Measurements from ENCODE around the gene LHFPL5. TPM values are rescaled to one million over a fixed set of nuclear protein-coding genes. Genes with fewer than 3 reads are reported as not detected.

Gene LHFPL5
- total and polyA plus RNA-seq, 2 donors (not counting 1 experiment from before 2014, with no cell fraction given) = not detected

- no peak overlapping the region for H3K27ac ChIP-seq (ENCODE audit: low read length in 2 of 2)
- no peak for DNase-seq
- H3K36me3 ChIP-seq (replicated peaks in 1 of 2; ENCODE audit: control extremely low read depth in 1 of 2, control insufficient read depth in 1 of 2, extremely low read depth in 1 of 2, insufficient read depth in 2 of 2, low read length in 1 of 2) = no peaks in the 10 kb centered on the region
- TF ChIP-seq EZH2 (IDR thresholded peaks at IDR 0.05; ENCODE audit: borderline replicate concordance, insufficient read depth, low read depth, low read length, poor library complexity, severe bottlenecking) = no peak
- Mint-ChIP-seq H3K27me3 (peaks cover 26% of the 10 kb centered on the region), H3K27ac (no peak overlapping the region), H3K4me3 (no peak overlapping the region), H3K9me3 (ENCODE audit: insufficient read depth) (no peaks in the 10 kb centered on the region), H3K4me1 (no peaks in the 10 kb centered on the region)
- H3K9me3 ChIP-seq (ENCODE audit: control extremely low read depth in 1 of 3, control insufficient read depth in 2 of 3, insufficient read depth in 1 of 3, low read length in 2 of 3) = peaks cover 0 to 16% (median 0%) of the 10 kb centered on the region in 3 donors
- no peaks in the 10 kb centered on the region for H4K20me1 ChIP-seq (ENCODE audit: control insufficient read depth, insufficient read depth, low read length, poor library complexity, severe bottlenecking)
- 87% methylated on average over 11 of the region's 14 CpGs for WGBS (ENCODE audit: insufficient coverage)
- no peaks in the 10 kb centered on the region for H3K79me2 ChIP-seq (ENCODE audit: control insufficient read depth, insufficient read depth, low read length)
- H3K4me1 ChIP-seq (ENCODE audit: control insufficient read depth in 2 of 2, insufficient read depth in 2 of 2, low read length in 2 of 2) = no peaks in the 10 kb centered on the region
- POLR2A ChIA-PET = no interaction called here
- intact Hi-C loops (cut with micrococcal nuclease) = no loop called here
- H3K4me2 ChIP-seq (replicated peaks; ENCODE audit: low read depth, low read length, poor library complexity, severe bottlenecking) = no peak overlapping the region
- CTCF ChIA-PET = no interaction called here
- no peak for ATAC-seq (ENCODE audit: low read depth)
- peaks cover 0 to 29% (median 1%) of the 10 kb centered on the region in 4 experiments for H3K27me3 ChIP-seq (replicated peaks in 1 of 4; ENCODE audit: control extremely low read depth in 1 of 4, control insufficient read depth in 3 of 4, insufficient read depth in 4 of 4, low read length in 3 of 4)
- H2AFZ ChIP-seq (ENCODE audit: insufficient read depth, low read depth, low read length, poor library complexity, severe bottlenecking) = no peak overlapping the region
- H3K9ac ChIP-seq (ENCODE audit: low read length) = no peak overlapping the region
- no peak overlapping the region for H3K4me3 ChIP-seq (ENCODE audit: control extremely low read depth in 1 of 5, extremely low read depth in 1 of 5, insufficient read depth in 1 of 5, low read depth in 2 of 5, low read length in 4 of 5)
Measured at GRCh38 chr6:35810971-35811698, 6.0 kb downstream of the LHFPL5 start.

- no peaks in the 10 kb centered on the region for H3K79me2 ChIP-seq (ENCODE audit: control insufficient read depth, insufficient read depth, low read length)
- H3K9me3 Mint-ChIP-seq (ENCODE audit: insufficient read depth) = no peaks in the 10 kb centered on the region
- H3K9me3 ChIP-seq (ENCODE audit: control extremely low read depth in 1 of 3, control insufficient read depth in 2 of 3, insufficient read depth in 1 of 3, low read length in 2 of 3) = peaks cover 0 to 21% (median 0%) of the 10 kb centered on the region in 3 donors
- no peak overlapping the region for H3K4me2 ChIP-seq (replicated peaks; ENCODE audit: low read depth, low read length, poor library complexity, severe bottlenecking)
- H4K20me1 ChIP-seq (ENCODE audit: control insufficient read depth, insufficient read depth, low read length, poor library complexity, severe bottlenecking) = no peaks in the 10 kb centered on the region
- no peak overlapping the region for H3K9ac ChIP-seq (ENCODE audit: low read length)
- peaks cover 0 to 26% (median 1%) of the 10 kb centered on the region in 4 experiments for H3K27me3 ChIP-seq (replicated peaks in 1 of 4; ENCODE audit: control extremely low read depth in 1 of 4, control insufficient read depth in 3 of 4, insufficient read depth in 4 of 4, low read length in 3 of 4)
- H3K27ac ChIP-seq (ENCODE audit: low read length in 2 of 2) = no peak overlapping the region
- H3K4me1 Mint-ChIP-seq = no peaks in the 10 kb centered on the region
- ATAC-seq (ENCODE audit: low read depth) (no peak), DNase-seq (no peak)
- ChIA-PET CTCF (no interaction called here), POLR2A (no interaction called here)
- H3K36me3 ChIP-seq (replicated peaks in 1 of 2; ENCODE audit: control extremely low read depth in 1 of 2, control insufficient read depth in 1 of 2, extremely low read depth in 1 of 2, insufficient read depth in 2 of 2, low read length in 1 of 2) = no peaks in the 10 kb centered on the region
- H3K4me3 ChIP-seq (ENCODE audit: control extremely low read depth in 1 of 5, extremely low read depth in 1 of 5, insufficient read depth in 1 of 5, low read depth in 2 of 5, low read length in 4 of 5) = no peak overlapping the region
- intact Hi-C loops (cut with micrococcal nuclease) = no loop called here
- H3K4me3 Mint-ChIP-seq = no peak overlapping the region
- peaks cover 21% of the 10 kb centered on the region for H3K27me3 Mint-ChIP-seq
- no peaks in the 10 kb centered on the region for H3K4me1 ChIP-seq (ENCODE audit: control insufficient read depth in 2 of 2, insufficient read depth in 2 of 2, low read length in 2 of 2)
- H2AFZ ChIP-seq (ENCODE audit: insufficient read depth, low read depth, low read length, poor library complexity, severe bottlenecking) = no peak overlapping the region
- H3K27ac Mint-ChIP-seq = no peak overlapping the region
- WGBS (ENCODE audit: insufficient coverage) = 94% methylated on average over 4 of the region's 6 CpGs
- TF ChIP-seq EZH2 (IDR thresholded peaks at IDR 0.05; ENCODE audit: borderline replicate concordance, insufficient read depth, low read depth, low read length, poor library complexity, severe bottlenecking) = no peak
- TF ChIP-seq CTCF (IDR thresholded peaks at IDR 0.05) = no peak
Measured at GRCh38 chr6:35811699-35811995, 6.5 kb downstream of the LHFPL5 start.

All from B cell (primary cell).